ENCODE data around the gene ZNF574.

ZNF574 gene

GRCh38 chr19:42086188-42086736, 10.3 kb downstream of the ZNF574 start:
- Histone ChIP-seq H3K9me3 (ENCODE audit: control insufficient read depth, insufficient read depth, low read length) (no peaks in the 10 kb centered on the region), H3K4me2 (ENCODE audit: low read length) (no peak overlapping the region), H3K79me2 (ENCODE audit: control insufficient read depth, low read length) (peaks cover 12% of the 10 kb centered on the region), H3K9me2 (replicated peaks; ENCODE audit: control insufficient read depth, low read length) (no peaks in the 10 kb centered on the region), H3F3A (ENCODE audit: control insufficient read depth, insufficient read depth) (peaks cover 44% of the 10 kb centered on the region), H3K36me3 (ENCODE audit: control insufficient read depth, low read length) (peaks cover 17% of the 10 kb centered on the region), H3K27ac (ENCODE audit: low read depth, low read length) (no peak overlapping the region), H4K20me1 (ENCODE audit: control insufficient read depth, insufficient read depth, low read depth, low read length) (no peaks in the 10 kb centered on the region; the same call in 1 of the 2 replicates), H3K4me3 (ENCODE audit: low read length) (no peak overlapping the region), H3K27me3 (ENCODE audit: control insufficient read depth, low read length) (no peaks in the 10 kb centered on the region), H3K4me1 (ENCODE audit: control insufficient read depth, low read length) (peaks cover 41% of the 10 kb centered on the region)
- no peak for TF ChIP-seq EZH2phosphoT487 (IDR thresholded peaks at IDR 0.05; ENCODE audit: borderline replicate concordance, low read length)
- TF ChIP-seq CTCF (IDR thresholded peaks at IDR 0.05; ENCODE audit: low read depth, low read length, poor library complexity, severe bottlenecking): no peak

- peaks cover 17% of the 10 kb centered on the region for H3K36me3 ChIP-seq (ENCODE audit: control insufficient read depth, low read length)
- no peaks in the 10 kb centered on the region for H3K9me2 ChIP-seq (replicated peaks; ENCODE audit: control insufficient read depth, low read length)
- no peaks in the 10 kb centered on the region for H3K27me3 ChIP-seq (ENCODE audit: control insufficient read depth, low read length)
- peaks cover 44% of the 10 kb centered on the region for H3F3A ChIP-seq (ENCODE audit: control insufficient read depth, insufficient read depth)
- no peak overlapping the region for H3K4me2 ChIP-seq (ENCODE audit: low read length)
- no peaks in the 10 kb centered on the region; the same call in 1 of the 2 replicates for H4K20me1 ChIP-seq (ENCODE audit: control insufficient read depth, insufficient read depth, low read depth, low read length)
- H3K27ac ChIP-seq (ENCODE audit: low read depth, low read length): no peak overlapping the region
- peaks cover 47% of the 10 kb centered on the region for H3K4me1 ChIP-seq (ENCODE audit: control insufficient read depth, low read length)
- no peak overlapping the region for H3K4me3 ChIP-seq (ENCODE audit: low read length)
- TF ChIP-seq EZH2phosphoT487 (IDR thresholded peaks at IDR 0.05; ENCODE audit: borderline replicate concordance, low read length) (no peak), CTCF (IDR thresholded peaks at IDR 0.05; ENCODE audit: low read depth, low read length, poor library complexity, severe bottlenecking) (no peak)
- H3K79me2 ChIP-seq (ENCODE audit: control insufficient read depth, low read length): peaks cover 5% of the 10 kb centered on the region
- H3K9me3 ChIP-seq (ENCODE audit: control insufficient read depth, insufficient read depth, low read length): no peaks in the 10 kb centered on the region
These were observed 11.0 kb downstream of the ZNF574 start for GRCh38 chr19:42086770-42087550.

GRCh38 chr19:42088471-42089190, 12.7 kb downstream of the ZNF574 start:
- no peak overlapping the region for H3K4me3 ChIP-seq (ENCODE audit: low read length)
- H3K4me1 ChIP-seq (ENCODE audit: control insufficient read depth, low read length): peaks cover 47% of the 10 kb centered on the region
- no peaks in the 10 kb centered on the region; the same call in 1 of the 2 replicates for H4K20me1 ChIP-seq (ENCODE audit: control insufficient read depth, insufficient read depth, low read depth, low read length)
- no peaks in the 10 kb centered on the region for H3K9me2 ChIP-seq (replicated peaks; ENCODE audit: control insufficient read depth, low read length)
- no peaks in the 10 kb centered on the region for H3K27me3 ChIP-seq (ENCODE audit: control insufficient read depth, low read length)
- peaks cover 24% of the 10 kb centered on the region for H3K36me3 ChIP-seq (ENCODE audit: control insufficient read depth, low read length)
- TF ChIP-seq CTCF (IDR thresholded peaks at IDR 0.05; ENCODE audit: low read depth, low read length, poor library complexity, severe bottlenecking) (no peak), EZH2phosphoT487 (IDR thresholded peaks at IDR 0.05; ENCODE audit: borderline replicate concordance, low read length) (no peak)
- H3K79me2 ChIP-seq (ENCODE audit: control insufficient read depth, low read length): no peaks in the 10 kb centered on the region
- H3K27ac ChIP-seq (ENCODE audit: low read depth, low read length): no peak overlapping the region; the same call in 1 of the 2 replicates
- peaks cover 41% of the 10 kb centered on the region for H3F3A ChIP-seq (ENCODE audit: control insufficient read depth, insufficient read depth)
- 0 out of 2 replicates have a peak overlapping the region, but pooled peaks have one; percentile 30 for H3K4me2 ChIP-seq (ENCODE audit: low read length)
- no peaks in the 10 kb centered on the region for H3K9me3 ChIP-seq (ENCODE audit: control insufficient read depth, insufficient read depth, low read length)

All from DOHH2 (cell line).